HG02970 (cell line): ENCODE data around the gene CCSER1.
"Not testable (repeated sequence)": the region's sequence is repeated elsewhere in the genome, so short reads cannot be mapped to it uniquely, and the experiment has no call there.

ENCODE experiments used
- ATAC-seq: cut with Tn5 transposase; IDR thresholded peaks from one replicate; pipeline ENCODE4 v1.9.1; 2021; ENCODE audit warnings: mild to moderate bottlenecking, moderate library complexity, moderate number of reproducible peaks; ENCODE audit not compliant: unreplicated experiment, low FRiP score

Gene CCSER1

DNA sequence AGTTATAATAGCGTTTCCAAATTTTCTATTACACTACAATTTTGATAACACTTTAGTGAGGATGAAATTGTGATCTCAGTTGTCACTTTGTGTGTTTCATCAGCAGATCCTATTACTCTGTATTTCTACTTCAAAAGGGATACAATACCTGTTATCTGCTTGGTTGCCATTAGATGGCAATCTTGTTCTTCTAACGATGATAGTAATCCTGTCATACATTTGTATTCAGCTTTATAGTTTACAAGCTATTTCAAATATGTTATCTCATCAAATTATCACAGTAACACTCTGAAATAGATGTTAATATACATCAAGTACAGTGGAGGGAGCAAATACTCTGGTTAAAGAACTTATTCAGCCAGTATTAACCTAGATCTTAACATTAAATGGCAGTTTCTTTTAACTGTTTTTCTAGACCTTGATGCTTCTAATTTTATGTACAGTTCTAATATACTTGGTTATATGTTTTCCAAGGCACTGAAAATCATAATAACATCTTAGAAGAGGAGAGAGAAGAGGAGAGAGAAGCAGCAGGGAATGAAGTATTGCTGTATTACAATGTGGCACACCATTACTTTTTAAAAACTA is 292.0 kb downstream of the CCSER1 start:
- no peak for ATAC-seq

DNA sequence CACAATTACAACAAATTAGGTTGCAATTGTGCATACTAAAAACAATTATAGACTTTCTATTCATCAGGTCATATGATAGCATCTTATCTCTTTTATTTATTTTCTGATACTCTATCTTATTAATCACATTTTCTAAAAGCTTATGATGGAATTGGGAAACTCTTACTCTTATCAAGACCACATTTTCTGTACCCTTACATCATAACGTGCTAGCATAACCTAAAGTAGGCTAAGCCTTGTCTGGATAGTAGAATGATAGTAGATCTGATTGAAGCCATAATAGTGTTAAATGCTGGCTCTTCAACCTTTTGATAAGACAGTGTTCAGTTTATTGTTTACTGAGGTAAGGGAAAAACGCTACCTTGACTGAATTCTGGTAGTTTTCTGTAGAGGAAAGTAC is 294.0 kb downstream of the CCSER1 start:
- ATAC-seq = no peak

DNA sequence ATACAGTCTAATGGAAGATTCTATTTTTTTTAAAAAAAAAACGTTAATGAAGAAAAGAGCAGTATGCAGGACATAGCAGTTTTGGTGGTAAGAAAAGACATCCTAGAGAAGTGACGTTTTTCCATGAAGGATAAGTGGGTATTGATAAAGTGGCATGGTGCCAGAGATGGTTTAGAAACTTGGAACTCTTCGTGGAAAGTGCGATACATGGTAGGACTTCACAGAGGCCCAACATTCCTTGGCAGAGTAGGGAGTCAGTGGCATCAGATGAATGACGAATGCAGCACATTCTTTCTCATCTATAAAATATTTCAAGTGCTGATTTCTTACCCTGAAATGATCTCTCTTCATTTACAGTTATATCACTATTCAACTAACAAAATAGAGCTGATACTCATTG is 298.7 kb downstream of the CCSER1 start:
- ATAC-seq = no peak

DNA sequence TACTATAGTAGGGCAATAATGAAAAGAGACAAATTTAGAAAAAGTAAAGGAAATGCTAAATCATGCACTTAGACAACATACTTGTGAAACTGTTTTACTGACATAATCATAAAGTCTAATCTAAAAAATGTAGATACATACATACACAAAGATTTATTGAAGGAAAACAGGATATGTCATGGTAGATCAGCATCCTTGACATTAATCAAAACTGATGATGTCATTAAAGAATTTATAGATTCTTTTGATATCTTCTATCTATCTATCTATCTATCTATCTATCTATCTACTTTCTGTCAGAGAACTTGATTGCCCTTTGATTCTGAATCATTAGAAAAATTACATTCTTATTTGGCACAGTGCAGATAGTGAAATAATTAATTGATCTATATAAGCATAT is 311.3 kb downstream of the CCSER1 start:
- ATAC-seq = no peak

DNA sequence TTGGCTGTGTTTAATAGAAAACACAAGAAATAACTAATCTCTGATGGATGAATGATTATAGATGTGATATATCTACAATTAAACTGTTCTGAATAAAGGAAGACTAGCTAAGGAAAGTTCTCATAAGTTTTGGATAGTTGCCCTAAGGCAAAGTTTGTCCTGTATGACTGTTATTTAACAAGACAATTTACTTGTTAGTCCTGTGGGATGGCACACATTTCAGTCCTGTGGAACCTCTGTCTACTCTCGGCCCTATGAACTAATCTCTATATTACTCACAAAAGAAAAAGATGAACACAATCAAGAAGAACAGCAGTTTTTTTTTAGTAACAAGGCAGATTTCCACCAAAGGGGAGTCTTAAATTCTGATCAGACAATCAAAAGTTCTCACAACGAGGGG is 314.6 kb downstream of the CCSER1 start:
- no peak for ATAC-seq

DNA sequence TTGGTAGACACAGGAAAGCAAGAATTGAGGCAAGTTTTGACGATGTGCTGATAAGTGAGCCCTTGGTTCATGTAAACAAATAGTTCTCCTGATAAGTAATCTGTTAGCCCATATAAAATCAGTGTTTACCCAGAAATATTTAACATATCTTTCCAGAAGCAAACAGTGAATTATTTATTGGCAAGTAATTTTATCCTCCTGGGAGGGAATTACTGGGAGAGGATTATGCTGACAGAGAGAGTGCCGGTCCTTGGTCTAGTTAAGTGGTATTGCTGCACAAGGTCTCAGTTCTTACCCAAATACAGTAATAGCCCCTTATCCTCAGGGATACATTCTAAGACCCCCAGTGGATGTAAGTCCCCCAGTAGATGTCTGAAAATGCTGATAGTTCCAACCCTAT is 315.4 kb downstream of the CCSER1 start:
- no peak for ATAC-seq

DNA sequence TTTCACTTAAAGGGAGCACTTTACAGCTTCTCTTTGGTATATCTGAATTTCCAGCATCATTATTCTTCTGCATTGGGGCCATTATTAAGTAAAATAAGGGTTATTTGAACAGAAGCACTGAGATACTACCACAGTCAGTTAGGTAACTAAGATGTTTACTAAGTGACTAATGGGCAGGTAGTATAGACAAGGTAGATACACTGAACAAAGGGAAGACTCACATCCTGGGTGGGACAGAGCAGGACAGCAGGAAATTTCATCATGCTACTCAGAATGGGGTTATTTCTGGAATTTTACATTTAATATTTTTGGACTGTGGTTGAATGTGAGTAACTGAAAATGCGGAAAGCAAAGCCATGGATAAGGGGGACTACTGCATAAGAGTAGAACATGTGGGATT is 316.0 kb downstream of the CCSER1 start:
- ATAC-seq = no peak

DNA sequence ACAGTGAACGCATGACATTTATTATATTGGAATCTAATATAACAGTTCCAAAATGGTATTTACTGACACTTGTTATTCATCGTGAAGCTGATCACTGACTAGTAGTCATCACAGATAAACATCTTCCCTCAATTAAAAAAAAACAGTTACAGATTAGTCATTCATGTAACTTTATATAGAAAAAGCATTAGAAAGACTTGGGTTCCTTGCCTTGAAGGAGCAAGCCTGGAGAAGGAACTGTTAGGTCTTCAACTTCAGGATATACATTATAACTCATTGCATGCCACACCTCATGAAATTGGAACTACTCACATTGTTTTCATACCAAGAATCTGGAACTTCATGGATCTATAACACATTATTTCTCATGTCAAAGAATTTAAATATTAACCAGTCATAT is 317.7 kb downstream of the CCSER1 start:
- no peak for ATAC-seq

DNA sequence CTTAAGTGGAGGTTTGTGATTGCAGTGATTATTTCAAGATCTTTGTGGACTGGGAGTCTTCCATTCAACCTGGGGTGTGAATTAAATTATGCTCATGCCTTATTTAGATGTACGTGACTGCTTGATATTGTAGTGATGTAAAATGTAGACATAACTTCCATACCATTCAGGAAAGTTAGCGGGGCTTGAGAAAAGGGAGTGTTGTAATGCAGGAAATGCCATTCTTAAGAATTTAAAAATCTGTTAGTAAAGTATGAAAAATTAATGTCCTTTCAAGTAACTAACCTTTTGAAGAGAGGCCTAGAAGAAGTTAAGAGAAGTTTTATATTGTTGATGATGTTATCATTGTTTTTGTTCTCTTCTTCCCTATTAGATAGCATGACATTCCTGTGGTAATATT is 318.2 kb downstream of the CCSER1 start:
- ATAC-seq = no peak

DNA sequence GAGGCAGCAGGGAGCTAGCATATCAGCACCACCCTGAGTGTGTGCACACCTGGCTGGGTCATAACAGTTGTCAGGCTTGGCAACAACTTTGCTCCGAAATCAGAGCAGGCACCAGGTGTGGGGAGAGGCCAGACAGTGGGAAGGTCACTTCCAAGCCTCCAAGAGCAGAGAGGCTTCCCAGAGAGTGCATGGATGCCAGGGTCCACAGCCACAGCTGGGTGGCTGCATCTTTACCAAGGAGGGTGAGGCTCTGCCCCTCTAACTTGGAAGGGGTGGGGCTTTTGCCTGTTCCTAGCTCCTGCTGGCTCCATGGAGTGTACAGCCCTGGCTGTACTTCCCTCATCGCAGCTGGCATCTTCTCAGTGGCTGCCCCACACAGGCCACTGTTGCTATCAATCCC is 322.4 kb downstream of the CCSER1 start:
- no peak for ATAC-seq

DNA sequence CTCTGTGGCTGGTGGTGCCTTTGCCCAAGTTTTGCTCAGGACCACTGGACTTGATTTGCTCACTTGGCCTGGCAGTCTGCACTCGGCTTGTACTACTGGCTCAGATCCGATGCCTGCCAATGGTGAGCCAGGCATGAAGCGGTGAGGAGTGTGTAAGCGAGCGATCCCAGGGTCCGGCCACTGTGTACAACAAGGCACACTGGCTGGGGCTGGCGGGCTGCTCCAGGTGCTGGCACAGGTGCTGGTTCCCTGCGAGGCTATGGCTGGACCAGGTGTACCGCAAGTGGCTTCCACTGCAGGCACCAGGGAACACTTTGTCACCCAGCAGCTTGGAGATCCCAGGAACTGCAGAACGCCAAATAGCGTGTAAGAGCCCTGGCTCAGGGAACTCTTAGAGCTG is 329.7 kb downstream of the CCSER1 start:
- no peak for ATAC-seq

DNA sequence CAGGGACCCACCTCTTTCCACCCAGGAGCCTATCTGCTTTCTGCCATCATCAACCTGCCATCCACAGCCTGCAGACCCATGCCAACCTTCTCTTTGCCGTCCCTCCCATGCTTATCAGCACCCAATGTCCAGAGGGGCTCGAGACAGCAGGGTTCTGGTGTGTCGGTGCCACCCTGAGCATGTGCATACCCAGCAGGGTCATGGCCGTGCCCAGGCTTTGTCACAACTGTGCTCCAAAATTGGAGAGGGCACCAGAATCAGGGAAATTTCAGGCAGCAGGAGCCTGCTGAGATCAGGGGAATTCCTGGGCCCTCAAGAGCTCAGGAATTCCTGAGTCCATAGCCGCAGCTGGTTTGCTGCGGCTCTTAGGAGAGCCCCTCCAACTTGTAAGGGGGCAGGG is 330.6 kb downstream of the CCSER1 start:
- no peak for ATAC-seq

DNA sequence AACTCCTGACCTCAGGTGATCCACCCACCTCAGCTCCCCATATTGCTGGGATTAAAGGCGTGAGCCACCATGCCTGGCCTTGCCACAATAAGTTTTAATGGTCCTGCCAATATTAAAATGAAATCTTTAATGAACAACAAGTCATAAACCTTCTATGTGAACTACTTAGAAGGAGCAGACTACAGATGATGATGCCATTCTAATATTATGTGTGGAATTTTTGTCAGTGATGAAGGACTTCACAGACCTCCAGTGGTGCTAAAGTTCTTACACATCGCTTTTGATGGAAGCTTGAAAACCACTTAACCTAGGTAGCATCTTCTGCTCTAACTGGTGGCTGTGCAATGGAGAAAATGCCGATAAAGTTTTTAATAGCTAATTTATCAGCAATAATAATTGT is 331.4 kb downstream of the CCSER1 start:
- ATAC-seq = no peak

DNA sequence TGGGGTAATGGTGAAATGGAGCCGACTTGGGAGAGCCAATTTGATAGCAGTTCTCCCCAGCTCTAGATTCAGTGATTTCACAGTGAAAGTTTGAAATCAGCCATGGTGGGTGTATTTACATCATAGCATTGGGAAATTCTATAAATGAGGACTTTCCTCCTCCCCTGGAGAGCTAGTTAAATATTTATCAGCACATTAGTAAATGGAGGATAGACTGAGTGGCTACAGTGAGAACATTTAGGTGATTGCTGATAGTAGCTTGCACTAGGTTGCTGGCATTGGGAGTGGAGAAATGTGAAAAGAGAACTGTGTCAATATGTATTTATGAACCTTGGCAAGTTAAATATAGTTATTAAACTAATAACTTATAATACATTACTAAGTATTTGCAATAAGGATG is 347.3 kb downstream of the CCSER1 start:
- ATAC-seq = no peak

DNA sequence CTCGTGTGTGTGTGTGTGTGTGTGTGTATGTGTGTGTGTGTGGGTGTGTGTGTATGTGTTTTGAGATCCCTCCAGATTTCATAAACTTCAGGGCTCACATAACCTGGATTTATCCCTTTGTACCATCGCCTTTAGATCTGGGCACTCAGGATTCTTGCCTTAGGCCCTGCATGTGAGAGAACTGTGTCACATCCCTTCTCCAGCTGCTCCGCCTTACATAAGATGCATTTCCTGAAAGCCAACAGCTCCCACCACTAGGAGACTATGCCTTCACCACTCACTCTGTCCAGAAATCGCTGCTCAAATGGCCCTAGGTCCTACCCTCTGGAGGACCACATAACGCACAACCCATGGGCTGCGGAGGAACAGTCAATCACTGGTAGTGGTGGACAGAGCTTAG is 348.8 kb downstream of the CCSER1 start:
- ATAC-seq = no peak

DNA sequence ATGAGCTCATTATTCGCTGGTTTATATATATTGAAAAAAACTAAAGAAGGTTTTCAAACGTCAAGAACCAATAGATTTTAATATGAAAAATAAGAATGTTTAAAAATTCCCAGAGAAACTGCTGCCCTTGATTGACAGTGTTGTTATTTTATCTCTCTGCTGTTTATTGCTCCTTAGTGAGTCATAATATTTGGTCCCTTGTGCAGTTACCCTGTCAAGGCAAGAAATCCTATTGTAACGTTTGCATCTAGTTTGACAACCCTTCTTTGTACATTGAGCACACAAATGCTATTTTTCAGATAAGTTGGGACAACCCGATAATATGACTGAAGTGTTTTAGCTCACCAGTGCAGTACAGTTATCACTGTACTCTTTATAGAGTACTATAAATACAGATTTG is 349.4 kb downstream of the CCSER1 start:
- no peak for ATAC-seq

DNA sequence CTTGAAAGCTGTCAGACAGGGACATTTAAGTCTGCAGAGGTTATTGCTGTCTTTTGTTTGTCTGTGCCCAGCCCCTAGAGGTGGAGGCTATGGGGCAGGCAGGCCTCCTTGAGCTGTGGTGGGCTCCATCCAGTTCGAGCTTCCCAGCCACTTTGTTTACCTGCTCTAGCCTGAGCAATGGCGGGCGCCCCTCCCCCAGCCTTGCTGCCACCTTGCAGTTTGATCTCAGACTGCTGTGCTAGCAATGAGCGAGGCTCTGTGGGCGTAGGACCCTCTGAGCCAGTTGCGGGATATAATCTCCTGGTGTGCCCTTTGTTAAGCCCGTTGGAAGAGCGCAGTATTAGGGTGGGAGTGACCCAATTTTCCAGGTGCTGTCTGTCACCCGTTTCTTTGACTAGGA is 357.7 kb downstream of the CCSER1 start:
- not testable (repeated sequence) for ATAC-seq

DNA sequence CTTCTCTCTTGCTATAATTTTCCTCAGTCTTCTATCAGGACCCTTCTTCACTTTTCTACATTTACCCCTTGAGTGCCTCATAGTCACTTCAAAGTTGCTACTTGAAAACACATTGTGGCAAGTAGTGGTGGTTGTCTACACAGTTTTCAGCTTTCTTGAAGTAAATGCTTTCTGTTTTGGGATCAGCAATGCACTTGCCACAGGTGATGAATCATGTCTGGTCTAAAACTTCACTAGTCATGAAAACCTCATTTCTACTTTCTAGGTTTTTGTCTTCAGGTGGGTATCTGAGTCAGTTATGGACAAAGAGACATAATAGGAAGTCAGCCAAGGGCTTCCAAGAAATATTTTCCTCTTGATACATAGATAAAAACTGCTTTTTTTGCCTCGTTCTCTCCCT is 359.2 kb downstream of the CCSER1 start:
- ATAC-seq = no peak

DNA sequence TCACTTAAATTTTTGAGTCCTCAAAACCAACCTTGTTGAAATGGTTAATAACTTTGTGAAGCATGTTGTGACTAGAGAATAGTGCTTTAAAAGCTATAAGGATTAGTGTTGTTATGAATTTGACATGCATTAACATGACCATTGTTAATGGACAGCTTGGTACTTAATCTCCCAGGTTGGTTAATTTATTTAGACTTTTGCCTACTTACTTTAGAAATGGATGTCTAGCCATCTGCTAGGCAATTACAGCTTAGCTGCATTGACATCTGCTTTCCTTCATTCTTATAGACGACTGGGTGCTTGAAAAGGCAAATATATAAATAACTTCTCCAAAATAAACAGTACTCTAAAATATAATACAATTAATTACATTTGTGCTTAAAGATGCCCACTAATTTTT is 368.0 kb downstream of the CCSER1 start:
- no peak for ATAC-seq

DNA sequence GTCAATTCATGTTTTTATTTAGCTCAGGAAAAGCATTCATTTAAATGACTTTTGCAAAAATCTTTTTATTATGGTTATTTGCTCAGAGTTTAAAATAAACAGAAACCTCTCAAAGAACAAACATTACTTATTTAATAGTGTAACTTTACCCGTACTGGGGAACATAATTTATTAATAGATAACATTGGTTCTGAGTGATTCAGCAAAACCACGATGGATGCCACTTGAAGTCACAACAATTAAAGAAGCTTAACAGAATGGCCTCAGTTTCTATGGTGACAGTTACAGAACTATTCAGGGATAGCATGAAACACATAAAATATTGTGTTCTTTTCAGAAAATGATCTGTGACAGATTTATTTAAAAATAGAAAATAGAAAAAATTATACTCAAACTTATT is 368.7 kb downstream of the CCSER1 start:
- ATAC-seq = no peak

DNA sequence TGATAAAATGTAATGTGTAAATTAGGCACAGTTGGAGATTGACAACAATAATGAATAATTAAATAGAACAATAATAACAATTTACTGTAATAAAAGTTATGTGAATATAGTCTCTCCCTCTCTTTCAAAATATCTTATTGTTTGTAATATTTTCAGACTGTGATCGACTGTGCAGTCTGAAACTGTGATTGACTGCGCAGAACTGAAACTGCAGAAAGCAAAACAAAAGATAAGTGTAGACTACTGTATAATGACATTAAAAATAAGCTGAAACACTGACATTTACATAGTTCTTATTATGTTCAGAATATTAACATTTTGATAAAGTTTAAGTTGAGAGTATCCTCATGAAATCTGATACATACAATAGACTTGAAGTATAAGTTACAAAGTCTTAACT is 371.0 kb downstream of the CCSER1 start:
- no peak for ATAC-seq

DNA sequence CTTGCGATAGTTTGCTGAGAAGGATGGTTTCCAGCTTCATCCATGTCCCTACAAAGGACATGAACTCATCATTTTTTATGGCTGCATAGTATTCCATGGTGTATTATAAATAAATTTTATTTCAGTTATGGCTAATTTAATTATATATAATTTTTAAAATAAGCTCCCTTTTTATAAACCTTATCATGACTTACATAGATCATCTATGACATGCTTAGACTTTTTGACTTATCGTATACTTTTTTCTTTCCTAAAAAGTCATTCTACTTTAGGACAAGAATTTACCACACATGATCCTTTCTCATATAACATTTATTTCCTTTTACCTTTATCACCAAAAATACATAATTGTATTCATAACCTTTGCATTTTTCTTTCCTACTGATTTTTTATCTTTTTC is 376.5 kb downstream of the CCSER1 start:
- no peak for ATAC-seq

DNA sequence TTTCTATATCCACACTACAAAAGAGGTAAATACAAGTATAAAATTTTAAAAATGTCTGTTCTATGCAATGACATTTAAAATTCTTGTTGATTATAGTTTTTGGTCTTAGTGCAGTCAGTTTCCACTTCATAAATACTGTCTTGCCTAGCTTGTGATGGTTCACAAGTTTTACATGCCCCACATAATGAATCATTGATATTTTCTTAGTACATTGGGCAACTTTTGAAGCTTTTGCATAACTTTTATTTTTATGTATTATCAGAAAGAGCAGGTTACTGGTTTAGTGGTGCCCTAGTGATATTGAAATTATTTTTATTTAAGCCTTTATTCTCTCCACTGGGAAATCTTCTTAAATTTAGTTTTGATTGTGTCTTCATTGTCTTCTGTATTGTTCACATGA is 388.0 kb downstream of the CCSER1 start:
- no peak for ATAC-seq
